PC-3 (cell line): ENCODE data around the gene DRC3. TPM values are rescaled to one million over a fixed set of nuclear protein-coding genes. Genes with fewer than 3 reads are reported as not detected.

ENCODE experiments used
- ATAC-seq: fragments of 200-7000 bp; cut with Tn5 transposase; 2 replicates; pipeline ENCODE4 v1.9.1; 2020; ENCODE audit warnings: mild to moderate bottlenecking, moderate library complexity
- BruUV-seq: library from RNA; stranded (reverse); fragments of 400-500 nt; replicated peaks from 2 replicates; lab custom pipeline; 2021; lab: Mats Ljungman, UMichigan
- CTCF ChIA-PET: fragments of 300-600 bp; sonication (Branson Sonifier 250); formaldehyde crosslinking; loops from one replicate; lab custom pipeline; 2022; ENCODE audit warnings: antibody characterized with exemption; lab: Charles Lee
- POLR2A ChIA-PET: fragments of 300-600 bp; sonication (Branson Sonifier 250); formaldehyde crosslinking; loops from one replicate; lab custom pipeline; 2022; ENCODE audit warnings: antibody characterized with exemption; ENCODE audit not compliant: unreplicated experiment; lab: Charles Lee
- DNase-seq: peaks from one replicate; pipeline ENCODE4 v3.0.0-alpha.2; 2015
- H2AFZ ChIP-seq: fragments of 300-600 bp; sonication (generic); 2 replicates; pipeline ENCODE4 v1.6.0; 2016; ENCODE audit warnings: antibody characterized with exemption, low read length
- H3F3A ChIP-seq: fragments of 300-600 bp; sonication (generic); one replicate; pipeline ENCODE4 v1.6.0; 2017; ENCODE audit warnings: antibody characterized with exemption, low read length, control low read depth, mild to moderate bottlenecking; ENCODE audit not compliant: unreplicated experiment
- H3K27ac ChIP-seq: fragments of 300-600 bp; sonication (generic); 2 replicates; pipeline ENCODE4 v1.5.1; 2016; ENCODE audit warnings: mild to moderate bottlenecking, low read length
- H3K27me3 ChIP-seq: fragments of 300-600 bp; sonication (generic); 2 replicates; pipeline ENCODE4 v1.6.1; 2016; ENCODE audit warnings: low read length, mixed read lengths
- H3K36me3 ChIP-seq: fragments of 300-600 bp; sonication (generic); 2 replicates; pipeline ENCODE4 v1.6.1; 2016; ENCODE audit warnings: low read depth, mixed run types, low read length, mixed read lengths
- H3K4me1 ChIP-seq: fragments of 300-600 bp; sonication (generic); 2 replicates; pipeline ENCODE4 v1.5.1; 2016; ENCODE audit warnings: low read length; ENCODE audit not compliant: insufficient read depth
- H3K4me2 ChIP-seq: fragments of 300-600 bp; sonication (generic); 2 replicates; pipeline ENCODE4 v1.6.0; 2016; ENCODE audit warnings: low read length
- H3K4me3 ChIP-seq: fragments of 300-600 bp; sonication (generic); 2 replicates; pipeline ENCODE4 v1.5.1; 2016; ENCODE audit warnings: mild to moderate bottlenecking, low read length, mixed read lengths
- H3K79me2 ChIP-seq: fragments of 300-600 bp; sonication (generic); 2 replicates; pipeline ENCODE4 v1.6.1; 2017; ENCODE audit warnings: low read length, mixed read lengths
- H3K9ac ChIP-seq: fragments of 300-600 bp; sonication (generic); 2 replicates; pipeline ENCODE4 v1.6.0; 2016; ENCODE audit warnings: mild to moderate bottlenecking, low read length
- H3K9me2 ChIP-seq: fragments of 300-600 bp; sonication (generic); replicated peaks from 2 replicates; pipeline ENCODE4 v1.6.1; 2016; ENCODE audit warnings: mixed run types, low read length, mixed read lengths
- H3K9me3 ChIP-seq: fragments of 300-600 bp; sonication (generic); 2 replicates; pipeline ENCODE4 v1.6.1; 2016; ENCODE audit warnings: low read length, mixed read lengths
- H4K20me1 ChIP-seq: fragments of 300-600 bp; sonication (generic); 2 replicates; pipeline ENCODE4 v1.6.1; 2016; ENCODE audit warnings: low read length, mixed read lengths
- EZH2 ChIP-seq: fragments of 300-600 bp; sonication (generic); IDR thresholded peaks from one replicate; pipeline ENCODE4 v1.6.1; 2017; ENCODE audit warnings: antibody characterized with exemption, mild to moderate bottlenecking, low read length; ENCODE audit not compliant: unreplicated experiment
- EZH2phosphoT487 ChIP-seq: fragments of 300-600 bp; sonication (generic); IDR thresholded peaks from 2 replicates; pipeline ENCODE4 v1.6.1; 2018; ENCODE audit warnings: mild to moderate bottlenecking, antibody characterized with exemption, low read length, borderline replicate concordance
- intact Hi-C: fragments of 100-400 bp; cut with micrococcal nuclease; formaldehyde crosslinking; loops from 2 replicates; pipeline ENCODE4 v1.9.0; 2023
- total RNA-seq: library from RNA; depleted of rRNA; stranded (reverse); fragments of >200 nt; gene quantifications from 2 replicates; pipeline ENCODE4 v1.2.3, GENCODE V29; 2014
- TF ChIP-seq, protein P1 (sequence below): fragments of 300-600 bp; sonication (generic); conservative IDR thresholded peaks from 2 replicates; pipeline ENCODE4 v1.5.1; 2017; ENCODE audit warnings: antibody characterized with exemption, low read depth, mild to moderate bottlenecking, low read length

DRC3 gene
- total RNA-seq, 1 experiment from 2014 or later: 1.9 TPM

DNA sequence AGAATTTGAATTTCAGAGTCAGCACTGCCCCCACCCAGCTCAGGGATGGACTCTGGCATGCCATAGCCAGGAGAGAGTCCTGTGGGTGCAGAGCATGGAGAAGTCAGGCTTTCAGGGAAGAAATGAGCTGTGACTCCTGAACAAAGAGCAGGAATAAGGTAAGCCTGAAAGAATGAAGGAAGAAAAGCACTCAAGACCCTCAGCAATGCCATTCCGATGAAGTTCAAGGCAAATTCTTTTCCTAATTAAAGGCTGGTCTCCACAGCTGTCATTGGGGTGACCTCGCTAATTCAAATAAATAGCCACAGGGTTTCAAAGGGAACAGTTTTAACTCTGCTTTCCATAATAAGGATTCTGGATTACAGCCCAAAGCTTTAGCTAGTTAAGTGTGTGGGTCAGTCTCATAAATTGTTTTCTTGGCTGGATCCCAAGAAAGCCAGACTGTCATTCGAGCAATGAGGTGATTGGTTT lies 32.2 kb upstream of the DRC3 start:
- BruUV-seq: no TSS peak
- Histone ChIP-seq H3K9ac (no peak overlapping the region), H3K27ac (peak overlapping the region; percentile 28), H3K9me3 (no peaks in the 10 kb centered on the region), H2AFZ (no peak overlapping the region), H3K4me2 (peak overlapping the region; percentile 57), H3K27me3 (no peaks in the 10 kb centered on the region), H3K4me1 (peaks cover 69% of the 10 kb centered on the region), H3K79me2 (peaks cover 92% of the 10 kb centered on the region), H3K9me2 (no peaks in the 10 kb centered on the region), H4K20me1 (no peaks in the 10 kb centered on the region), H3F3A (peaks cover 5% of the 10 kb centered on the region), H3K4me3 (no peak overlapping the region; the same call in 1 of the 2 replicates), H3K36me3 (no peaks in the 10 kb centered on the region)
- TF ChIP-seq EZH2: no peak
- TF ChIP-seq, protein P1, sequence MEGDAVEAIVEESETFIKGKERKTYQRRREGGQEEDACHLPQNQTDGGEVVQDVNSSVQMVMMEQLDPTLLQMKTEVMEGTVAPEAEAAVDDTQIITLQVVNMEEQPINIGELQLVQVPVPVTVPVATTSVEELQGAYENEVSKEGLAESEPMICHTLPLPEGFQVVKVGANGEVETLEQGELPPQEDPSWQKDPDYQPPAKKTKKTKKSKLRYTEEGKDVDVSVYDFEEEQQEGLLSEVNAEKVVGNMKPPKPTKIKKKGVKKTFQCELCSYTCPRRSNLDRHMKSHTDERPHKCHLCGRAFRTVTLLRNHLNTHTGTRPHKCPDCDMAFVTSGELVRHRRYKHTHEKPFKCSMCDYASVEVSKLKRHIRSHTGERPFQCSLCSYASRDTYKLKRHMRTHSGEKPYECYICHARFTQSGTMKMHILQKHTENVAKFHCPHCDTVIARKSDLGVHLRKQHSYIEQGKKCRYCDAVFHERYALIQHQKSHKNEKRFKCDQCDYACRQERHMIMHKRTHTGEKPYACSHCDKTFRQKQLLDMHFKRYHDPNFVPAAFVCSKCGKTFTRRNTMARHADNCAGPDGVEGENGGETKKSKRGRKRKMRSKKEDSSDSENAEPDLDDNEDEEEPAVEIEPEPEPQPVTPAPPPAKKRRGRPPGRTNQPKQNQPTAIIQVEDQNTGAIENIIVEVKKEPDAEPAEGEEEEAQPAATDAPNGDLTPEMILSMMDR: no peak
- no peak for TF ChIP-seq EZH2phosphoT487
- ATAC-seq (peak; percentile 41), DNase-seq (peak; percentile 88)
- POLR2A ChIA-PET: no interaction called here
- intact Hi-C loops: no loop called here
- CTCF ChIA-PET: interaction anchor here (0.5 kb wide), 1 partner anchor 61 kb away, joined by 6 read pairs; no protein-coding TSS in a partner anchor

DNA sequence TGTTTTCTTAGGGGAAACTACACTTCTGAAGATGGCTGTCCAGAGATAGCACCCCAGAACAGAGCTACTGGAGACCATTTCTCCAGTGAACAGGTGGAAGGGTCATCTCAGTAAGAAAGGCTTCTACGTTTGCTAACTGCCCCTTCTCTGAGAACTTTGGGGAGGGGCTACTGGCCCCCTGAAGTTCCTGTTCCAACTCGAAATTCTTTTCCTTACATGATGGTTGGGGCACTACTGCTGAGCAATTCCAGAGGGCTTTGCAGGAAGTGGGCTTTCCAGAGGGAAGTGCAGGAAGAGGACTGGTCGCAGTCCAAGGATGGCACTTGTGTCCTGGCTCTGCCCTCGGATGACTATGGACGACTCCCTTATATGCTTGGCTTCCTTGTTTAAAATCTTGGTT lies 31.6 kb upstream of the DRC3 start:
- TF ChIP-seq, protein P1: no peak
- TF ChIP-seq EZH2phosphoT487 (no peak), EZH2 (no peak)
- Histone ChIP-seq H3K79me2 (peaks cover 93% of the 10 kb centered on the region), H3K27me3 (no peaks in the 10 kb centered on the region), H3K9me2 (no peaks in the 10 kb centered on the region), H3K4me3 (no peak overlapping the region), H4K20me1 (no peaks in the 10 kb centered on the region), H3F3A (peaks cover 5% of the 10 kb centered on the region), H3K27ac (no peak overlapping the region), H3K4me1 (peaks cover 67% of the 10 kb centered on the region), H2AFZ (no peak overlapping the region), H3K9me3 (no peaks in the 10 kb centered on the region), H3K36me3 (no peaks in the 10 kb centered on the region), H3K4me2 (peak overlapping the region; percentile 57), H3K9ac (no peak overlapping the region)
- ChIA-PET CTCF (interaction anchor here (0.6 kb wide), 1 partner anchor 28 kb away, joined by 3 read pairs; no protein-coding TSS in a partner anchor), POLR2A (no interaction called here)
- DNase-seq: no peak
- ATAC-seq: no peak
- no TSS peak for BruUV-seq
- intact Hi-C loops: no loop called here

DNA sequence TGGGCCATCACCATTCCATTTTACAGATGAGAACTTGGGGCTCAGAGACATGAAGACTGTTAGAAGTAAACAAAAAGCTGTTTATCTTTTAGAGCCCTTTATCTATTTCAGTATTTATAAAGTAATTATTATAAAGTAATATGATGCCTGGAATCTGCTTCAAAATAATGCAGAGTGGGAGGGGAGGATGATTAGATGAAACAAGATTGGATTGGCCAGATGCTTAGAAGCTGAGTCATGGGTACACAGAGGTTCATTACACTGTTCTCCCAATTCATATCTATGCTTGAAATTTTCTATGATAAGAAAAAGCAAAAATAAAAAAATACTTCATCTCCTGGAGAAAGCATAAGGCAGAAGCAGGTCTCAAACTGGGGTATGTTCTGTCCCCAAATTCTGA lies 29.8 kb upstream of the DRC3 start:
- Histone ChIP-seq H2AFZ (no peak overlapping the region), H3K9ac (no peak overlapping the region), H3K27me3 (no peaks in the 10 kb centered on the region), H3K9me3 (no peaks in the 10 kb centered on the region), H4K20me1 (no peaks in the 10 kb centered on the region), H3K4me3 (peak overlapping the region; percentile 1; the same call in 1 of the 2 replicates), H3K4me1 (peaks cover 69% of the 10 kb centered on the region), H3F3A (peaks cover 9% of the 10 kb centered on the region), H3K9me2 (no peaks in the 10 kb centered on the region), H3K79me2 (peaks cover 92% of the 10 kb centered on the region), H3K36me3 (no peaks in the 10 kb centered on the region), H3K4me2 (peak overlapping the region; percentile 61), H3K27ac (peak overlapping the region; percentile 11)
- ATAC-seq: peak; percentile 71
- BruUV-seq: no TSS peak
- DNase-seq: peak; percentile 65
- no peak for TF ChIP-seq EZH2phosphoT487
- TF ChIP-seq, protein P1: no peak
- TF ChIP-seq EZH2: no peak
- intact Hi-C loops: no loop called here
- ChIA-PET POLR2A (no interaction called here), CTCF (no interaction called here)
